GM18511 (cell line): ENCODE measurements around the gene SLC22A12.
"Not testable (repeated sequence)": the region's sequence is repeated elsewhere in the genome, so short reads cannot be mapped to it uniquely, and the experiment has no call there.

Experiments
- ATAC-seq: cut with Tn5 transposase; IDR thresholded peaks from one replicate; pipeline ENCODE4 v1.9.1; 2021; ENCODE audit warnings: mild to moderate bottlenecking, moderate library complexity; ENCODE audit not compliant: unreplicated experiment

SLC22A12 gene

DNA sequence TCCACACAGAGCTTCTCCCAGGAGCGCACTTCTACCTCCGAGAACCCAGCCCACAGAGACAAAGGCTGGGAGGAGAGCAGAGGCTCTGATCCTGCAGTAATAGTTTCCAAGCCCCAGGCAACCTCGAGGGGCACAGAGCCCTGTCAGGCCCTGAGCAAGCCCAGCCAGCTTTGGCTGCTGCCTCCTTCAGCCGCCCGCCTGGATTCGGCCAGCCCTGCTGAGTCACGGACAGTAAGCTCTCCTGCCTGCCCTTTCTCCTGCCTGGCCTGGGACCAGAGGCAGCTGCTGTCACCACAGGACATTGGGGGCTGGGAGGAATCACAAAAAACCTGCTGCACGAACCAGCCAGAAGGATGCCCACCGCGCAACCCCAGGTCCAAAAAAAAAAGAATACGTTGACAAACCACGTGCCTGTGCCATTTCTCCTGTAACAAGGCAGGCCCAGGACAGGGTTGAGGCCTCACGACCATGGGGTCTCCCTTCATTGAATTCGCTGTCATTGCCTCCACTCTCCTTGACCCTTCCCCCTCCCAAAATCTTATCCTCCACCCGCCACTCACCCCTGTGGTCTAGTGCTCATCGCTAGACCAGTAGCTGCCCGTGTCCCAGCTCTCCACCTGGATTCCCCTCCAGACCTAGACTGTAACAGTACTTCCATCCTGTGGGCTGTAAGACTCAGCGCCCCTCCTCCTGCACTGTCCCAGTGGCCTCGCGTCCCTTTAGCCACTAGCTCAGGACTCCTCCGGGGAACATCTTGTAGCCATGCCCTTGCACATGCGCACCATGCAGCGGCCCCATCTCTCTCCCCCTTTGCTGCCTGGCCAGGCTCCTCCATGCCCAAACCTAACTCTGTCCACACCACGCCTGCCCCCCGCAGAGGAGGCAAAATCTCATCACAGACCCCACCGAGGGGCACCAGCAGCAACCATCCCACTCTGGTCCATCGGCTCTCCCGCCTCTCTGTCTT lies 7.4 kb upstream of the SLC22A12 start:
- no peak for ATAC-seq

DNA sequence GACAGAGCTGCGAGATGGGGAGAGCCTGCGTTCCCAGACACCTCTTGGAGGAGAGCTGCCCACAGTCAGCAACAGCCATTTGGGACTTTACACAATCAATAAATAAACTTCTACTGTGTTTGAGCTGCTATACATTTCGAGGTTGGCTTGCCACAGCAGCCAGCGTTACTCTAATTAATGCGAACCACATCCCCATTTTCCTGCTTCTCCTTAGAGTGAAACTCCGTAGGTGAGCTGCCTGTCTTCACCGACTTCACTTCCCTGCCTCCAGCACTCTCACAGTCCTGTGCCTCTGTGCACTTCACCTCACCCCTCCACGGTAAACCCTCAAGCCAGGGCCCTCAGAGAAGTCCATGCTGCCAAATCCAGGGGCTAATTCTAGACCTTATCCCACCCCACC lies 5.9 kb upstream of the SLC22A12 start:
- ATAC-seq = no peak

DNA sequence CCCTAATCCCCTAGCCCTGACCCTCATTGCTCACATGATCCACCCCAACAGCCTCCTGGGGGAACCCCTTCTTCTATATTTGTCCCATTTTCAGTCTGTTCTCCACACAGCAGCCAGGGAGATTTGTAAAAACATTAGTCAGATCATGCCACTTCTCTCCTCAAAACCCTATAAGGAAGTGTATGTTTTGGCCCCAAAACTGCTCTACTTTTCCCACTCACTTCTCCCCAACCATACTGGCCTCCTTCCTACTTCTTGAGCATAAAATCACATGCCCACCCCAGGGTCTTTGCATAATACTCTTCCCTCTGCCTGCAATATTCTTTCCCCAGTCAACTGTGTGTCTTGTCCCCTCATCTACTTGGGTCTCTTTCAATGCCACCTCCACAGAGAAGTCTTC lies 4.7 kb upstream of the SLC22A12 start:
- no peak for ATAC-seq

DNA sequence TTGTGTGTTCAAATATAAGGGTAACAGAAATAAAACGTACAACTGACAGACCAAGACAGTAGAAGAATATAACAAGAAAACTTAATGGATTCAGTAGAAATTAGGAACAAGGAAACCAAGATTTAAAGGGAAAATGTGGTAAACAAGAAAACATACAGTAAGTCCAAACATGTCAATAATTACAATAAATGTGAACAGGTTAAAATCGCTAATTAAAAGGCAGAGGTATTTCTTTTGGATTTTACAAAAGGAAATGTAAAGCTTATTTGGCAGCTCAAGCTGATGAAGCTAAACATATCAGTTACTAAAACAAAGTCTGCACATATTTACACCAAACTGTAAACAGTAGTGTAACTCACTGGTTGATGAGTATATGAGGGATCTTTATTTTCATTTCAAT lies 2.3 kb upstream of the SLC22A12 start:
- no peak for ATAC-seq

DNA sequence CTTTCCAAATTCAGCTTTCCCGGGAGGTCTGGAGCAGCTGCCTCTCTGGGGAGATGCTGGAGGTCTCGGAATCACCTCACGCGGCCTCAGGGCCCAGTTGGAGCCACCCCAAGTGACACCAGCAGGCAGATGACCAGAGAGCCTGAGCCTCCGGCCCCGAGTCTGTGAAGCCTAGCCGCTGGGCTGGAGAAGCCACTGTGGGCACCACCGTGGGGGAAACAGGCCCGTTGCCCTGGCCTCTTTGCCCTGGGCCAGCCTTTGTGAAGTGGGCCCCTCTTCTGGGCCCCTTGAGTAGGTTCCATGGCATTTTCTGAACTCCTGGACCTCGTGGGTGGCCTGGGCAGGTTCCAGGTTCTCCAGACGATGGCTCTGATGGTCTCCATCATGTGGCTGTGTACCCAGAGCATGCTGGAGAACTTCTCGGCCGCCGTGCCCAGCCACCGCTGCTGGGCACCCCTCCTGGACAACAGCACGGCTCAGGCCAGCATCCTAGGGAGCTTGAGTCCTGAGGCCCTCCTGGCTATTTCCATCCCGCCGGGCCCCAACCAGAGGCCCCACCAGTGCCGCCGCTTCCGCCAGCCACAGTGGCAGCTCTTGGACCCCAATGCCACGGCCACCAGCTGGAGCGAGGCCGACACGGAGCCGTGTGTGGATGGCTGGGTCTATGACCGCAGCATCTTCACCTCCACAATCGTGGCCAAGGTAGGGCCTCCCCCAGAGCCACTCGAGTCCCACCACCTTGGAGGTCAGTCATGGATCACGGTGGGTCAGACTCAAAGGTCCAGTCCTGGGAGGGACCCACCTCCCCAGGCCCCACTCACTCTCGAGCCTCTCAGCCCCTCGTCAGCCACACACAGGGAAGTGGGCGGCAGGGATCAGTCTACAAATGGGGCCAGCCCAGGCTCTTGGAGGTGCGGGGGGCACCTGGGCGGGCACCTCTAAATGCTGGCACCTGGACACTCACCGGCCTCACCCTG lies 525 bp downstream of the SLC22A12 start:
- ATAC-seq = no peak

DNA sequence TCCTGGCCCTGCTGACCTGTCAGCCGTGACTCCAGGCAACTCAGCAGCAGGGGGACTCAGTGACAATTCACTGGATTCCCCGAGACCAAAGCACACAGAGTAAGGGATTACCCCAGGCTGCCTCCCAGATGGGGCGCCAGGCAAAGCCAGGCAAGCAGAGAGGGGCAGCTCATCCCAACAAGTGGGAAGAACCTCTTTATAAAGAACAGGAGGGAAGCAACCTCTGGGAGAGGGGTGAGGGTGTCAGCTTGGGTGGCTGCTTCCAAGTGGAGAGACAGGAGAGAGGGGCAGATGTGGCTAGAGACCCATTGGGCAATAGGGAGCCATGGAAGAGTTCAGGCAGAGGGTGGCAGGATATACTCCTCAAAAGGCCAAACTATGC lies 1.2 kb downstream of the SLC22A12 start:
- no peak for ATAC-seq

DNA sequence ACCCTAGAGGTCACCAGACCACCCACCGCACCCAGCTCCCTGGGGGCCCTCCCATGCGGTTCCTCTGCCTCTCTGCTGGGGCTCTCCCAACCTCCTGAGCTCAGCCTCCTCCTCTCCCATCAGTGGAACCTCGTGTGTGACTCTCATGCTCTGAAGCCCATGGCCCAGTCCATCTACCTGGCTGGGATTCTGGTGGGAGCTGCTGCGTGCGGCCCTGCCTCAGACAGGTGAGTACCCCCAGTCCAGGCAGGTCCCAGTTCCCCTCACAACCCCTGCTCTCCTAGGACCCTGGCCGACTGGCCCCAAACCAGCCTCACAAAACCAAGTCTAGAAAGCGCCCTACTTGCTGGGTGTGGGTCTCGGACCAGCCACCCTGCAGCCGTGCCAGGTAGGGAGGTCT lies 1.6 kb downstream of the SLC22A12 start:
- no peak for ATAC-seq

DNA sequence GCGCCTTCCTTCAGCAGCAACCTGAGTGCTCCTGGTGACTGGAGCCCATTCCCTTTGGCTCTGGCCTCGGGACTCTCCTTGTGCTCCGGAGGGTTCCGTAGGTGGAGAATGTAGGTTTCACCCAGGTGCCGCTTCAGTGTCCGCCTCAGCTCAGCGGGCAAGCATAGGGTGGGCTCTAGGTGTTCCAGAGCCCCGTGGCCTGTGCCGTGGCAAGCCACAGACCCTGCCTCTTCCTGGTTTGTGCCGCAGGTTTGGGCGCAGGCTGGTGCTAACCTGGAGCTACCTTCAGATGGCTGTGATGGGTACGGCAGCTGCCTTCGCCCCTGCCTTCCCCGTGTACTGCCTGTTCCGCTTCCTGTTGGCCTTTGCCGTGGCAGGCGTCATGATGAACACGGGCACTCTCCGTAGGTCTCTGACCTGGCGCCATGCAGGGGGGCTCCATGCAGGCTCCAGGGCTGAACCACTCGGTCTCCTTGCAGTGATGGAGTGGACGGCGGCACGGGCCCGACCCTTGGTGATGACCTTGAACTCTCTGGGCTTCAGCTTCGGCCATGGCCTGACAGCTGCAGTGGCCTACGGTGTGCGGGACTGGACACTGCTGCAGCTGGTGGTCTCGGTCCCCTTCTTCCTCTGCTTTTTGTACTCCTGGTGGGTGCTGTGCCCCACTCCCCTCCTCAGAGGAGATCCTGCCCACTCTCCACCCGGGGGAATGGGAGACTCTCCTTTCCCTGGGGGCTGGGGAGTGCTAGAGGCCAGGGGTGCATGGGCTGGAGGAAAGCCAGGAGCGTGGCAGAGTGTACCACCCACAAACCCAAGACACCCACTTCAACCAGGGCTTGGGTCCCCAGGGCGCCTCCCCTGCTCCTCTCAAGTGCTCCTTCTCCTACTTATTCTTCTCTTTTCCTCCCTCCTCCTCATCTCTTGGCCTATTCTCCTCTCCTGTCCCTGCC lies 2.4 kb downstream of the SLC22A12 start:
- no peak for ATAC-seq

DNA sequence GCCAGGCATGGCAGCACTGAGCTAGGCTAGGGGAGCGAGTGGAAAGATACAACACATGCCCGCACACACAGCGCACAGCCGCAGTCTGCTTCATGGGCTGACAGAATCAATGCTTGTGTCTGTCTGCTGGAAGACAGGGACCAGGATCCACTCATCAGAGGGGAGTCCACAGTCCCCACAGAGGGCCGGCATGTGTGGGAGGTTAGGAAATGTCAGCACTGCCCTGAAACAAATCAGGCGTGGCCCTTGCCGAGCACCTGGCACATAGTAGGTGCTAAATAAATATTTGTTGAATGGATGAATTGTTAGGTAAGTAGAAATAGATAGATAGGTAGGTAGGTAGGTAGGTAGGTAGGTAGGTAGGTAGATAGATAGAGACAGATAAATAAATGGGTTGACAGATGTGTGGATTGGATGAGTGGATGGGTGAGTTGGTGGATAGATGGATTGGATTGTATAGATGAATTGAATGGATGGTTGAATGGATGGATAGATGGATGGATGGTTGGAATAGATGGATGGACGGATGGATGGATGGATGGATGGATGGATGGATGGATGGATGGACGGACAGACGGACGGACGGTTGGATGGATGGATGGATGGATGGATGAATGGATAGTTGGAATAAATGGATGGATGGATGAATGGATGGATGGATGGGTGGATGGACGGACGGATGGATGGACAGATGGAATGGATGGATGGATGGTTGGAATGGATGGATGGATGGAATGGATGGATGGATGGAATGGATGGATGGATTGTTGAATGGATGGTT lies 3.3 kb downstream of the SLC22A12 start:
- no peak for ATAC-seq

DNA sequence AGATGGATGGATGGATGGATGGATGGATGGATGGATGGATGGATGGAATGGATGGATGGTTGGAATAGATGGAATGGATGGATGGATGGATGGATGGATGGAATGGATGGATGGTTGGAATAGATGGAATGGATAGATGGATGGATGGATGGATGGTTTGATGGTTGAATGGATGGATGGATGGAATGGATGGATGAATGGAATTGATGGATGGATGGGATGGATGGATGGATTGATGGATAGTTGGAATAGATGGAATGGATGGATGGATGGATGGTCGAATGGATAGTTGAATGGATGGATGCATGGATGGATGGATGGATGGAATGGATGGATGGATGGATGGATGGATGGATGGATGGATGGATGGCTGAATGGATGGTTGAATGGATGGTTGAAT lies 4.9 kb downstream of the SLC22A12 start:
- ATAC-seq = not testable (repeated sequence)

DNA sequence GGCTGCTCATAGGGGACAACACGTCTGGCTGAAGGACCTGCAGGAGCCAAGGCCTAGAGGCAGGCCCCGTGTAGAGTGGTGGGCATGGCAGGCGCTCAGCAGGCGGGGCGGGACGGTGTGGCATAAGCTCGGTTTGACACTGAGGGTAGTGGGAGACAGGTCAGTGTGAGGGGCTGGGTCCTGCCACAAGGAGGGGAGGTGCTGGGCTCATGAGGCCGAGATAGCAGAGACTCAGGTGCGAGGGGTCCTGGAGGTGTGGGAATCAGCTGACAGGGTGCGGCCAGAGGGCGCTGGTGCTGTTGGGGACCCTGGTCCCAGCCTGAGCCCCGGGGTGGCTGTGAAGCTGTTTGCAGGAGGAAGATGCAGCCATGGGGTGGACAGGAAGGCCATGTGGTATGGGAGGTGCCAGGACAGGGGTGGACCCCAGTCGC lies 6.7 kb downstream of the SLC22A12 start:
- ATAC-seq = no peak

DNA sequence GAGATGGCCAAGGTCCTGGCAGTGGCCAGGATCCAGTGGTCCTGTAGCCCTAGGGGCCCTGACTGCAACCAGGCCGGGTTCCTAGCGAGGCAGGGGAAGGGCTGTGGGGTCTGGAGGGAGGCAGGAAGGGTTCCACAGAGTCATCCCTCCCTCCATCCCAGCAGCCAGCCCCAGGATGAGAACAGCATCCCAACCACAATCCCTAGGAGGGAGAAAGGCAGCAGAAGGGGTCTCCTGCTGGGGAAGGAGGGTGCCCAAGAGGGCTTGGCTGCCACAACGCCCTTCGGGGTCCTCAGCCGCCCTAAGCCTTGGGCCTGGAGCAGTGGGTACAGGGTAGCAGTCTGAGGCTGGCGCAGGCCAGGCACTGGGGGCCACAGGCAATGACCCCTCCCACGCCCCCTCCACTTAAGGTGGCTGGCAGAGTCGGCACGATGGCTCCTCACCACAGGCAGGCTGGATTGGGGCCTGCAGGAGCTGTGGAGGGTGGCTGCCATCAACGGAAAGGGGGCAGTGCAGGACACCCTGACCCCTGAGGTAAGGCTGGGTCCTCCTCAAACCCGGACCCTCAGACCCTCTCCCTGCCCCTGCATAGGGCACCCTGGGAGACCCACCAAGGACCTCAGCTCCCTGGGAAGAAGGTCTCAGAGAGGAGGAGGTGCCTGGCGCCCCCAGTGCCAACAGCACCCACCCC lies 7.2 kb downstream of the SLC22A12 start:
- no peak for ATAC-seq

DNA sequence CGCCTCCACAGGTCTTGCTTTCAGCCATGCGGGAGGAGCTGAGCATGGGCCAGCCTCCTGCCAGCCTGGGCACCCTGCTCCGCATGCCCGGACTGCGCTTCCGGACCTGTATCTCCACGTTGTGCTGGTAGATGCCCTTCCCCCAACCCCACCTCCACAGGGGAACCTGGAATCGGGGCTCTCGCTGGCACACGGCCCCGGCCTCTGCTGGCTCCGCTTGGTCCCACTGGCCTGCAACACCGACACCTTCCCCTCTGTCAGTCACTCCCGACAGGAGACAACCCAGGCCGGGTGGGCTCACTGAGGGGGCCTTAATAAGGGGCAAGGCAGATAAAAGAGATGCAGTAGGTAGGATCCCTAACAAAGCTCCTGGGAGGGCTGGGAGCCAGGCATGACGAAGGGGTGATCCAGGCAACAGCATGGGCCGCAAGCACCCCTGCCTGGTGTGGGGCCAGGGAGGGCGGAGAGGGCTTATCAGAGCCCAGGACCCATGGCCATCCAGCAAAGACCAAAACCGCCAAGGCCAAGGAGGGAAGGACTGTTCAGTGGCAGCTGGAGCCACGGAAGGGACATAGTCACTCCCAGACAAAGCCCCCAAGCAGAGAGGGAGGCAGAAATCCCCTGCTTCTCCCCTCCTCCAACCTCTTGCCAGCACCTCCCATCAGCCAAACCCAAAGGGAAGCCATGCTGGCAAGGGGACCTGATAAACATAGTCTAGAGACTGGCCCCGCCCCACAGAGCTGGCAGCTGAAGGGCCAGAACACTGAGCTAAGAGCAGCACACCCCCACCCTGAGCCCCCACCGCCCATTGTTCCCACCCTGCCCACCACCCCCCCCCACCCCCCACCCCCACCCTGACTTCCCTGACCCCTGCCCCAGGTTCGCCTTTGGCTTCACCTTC lies 8.0 kb downstream of the SLC22A12 start:
- no peak for ATAC-seq

DNA sequence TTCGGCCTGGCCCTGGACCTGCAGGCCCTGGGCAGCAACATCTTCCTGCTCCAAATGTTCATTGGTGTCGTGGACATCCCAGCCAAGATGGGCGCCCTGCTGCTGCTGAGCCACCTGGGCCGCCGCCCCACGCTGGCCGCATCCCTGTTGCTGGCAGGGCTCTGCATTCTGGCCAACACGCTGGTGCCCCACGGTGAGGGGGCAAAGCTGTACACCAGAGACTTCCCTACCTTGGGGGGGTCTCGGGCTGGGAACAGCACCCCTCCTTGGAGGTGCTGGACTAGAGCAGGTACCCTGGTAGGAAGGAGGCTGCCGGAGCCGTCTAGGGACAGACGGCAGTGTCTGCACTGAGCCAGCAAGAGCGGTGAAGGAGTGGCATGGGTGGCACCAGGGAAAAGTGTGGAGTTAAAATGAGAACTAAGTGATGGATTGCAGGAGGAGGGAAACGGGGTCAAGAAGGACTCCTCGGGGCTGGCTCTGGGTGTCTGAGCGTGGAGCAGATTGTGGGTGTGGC lies 8.7 kb downstream of the SLC22A12 start:
- no peak for ATAC-seq

DNA sequence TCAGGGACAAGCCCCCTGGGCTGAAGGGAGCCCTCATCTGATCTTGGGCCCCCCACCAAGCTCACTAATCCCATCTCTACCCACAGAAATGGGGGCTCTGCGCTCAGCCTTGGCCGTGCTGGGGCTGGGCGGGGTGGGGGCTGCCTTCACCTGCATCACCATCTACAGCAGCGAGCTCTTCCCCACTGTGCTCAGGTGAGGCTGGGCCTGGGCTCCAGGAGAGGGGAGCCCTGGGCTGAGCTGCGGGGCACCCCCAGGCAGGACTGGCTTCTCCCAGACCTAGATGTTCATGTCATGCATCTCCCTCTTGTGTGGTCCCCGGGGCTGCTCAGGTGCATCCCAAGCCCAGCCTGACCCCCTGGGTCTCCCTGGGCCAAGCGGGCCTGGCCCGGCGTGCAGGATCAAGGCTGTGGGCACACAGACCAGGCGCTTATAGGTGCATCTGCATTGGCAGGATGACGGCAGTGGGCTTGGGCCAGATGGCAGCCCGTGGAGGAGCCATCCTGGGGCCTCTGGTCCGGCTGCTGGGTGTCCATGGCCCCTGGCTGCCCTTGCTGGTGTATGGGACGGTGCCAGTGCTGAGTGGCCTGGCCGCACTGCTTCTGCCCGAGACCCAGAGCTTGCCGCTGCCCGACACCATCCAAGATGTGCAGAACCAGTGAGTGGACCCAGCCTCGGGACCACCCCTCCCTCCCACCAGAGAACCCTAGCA lies 9.4 kb downstream of the SLC22A12 start:
- no peak for ATAC-seq

DNA sequence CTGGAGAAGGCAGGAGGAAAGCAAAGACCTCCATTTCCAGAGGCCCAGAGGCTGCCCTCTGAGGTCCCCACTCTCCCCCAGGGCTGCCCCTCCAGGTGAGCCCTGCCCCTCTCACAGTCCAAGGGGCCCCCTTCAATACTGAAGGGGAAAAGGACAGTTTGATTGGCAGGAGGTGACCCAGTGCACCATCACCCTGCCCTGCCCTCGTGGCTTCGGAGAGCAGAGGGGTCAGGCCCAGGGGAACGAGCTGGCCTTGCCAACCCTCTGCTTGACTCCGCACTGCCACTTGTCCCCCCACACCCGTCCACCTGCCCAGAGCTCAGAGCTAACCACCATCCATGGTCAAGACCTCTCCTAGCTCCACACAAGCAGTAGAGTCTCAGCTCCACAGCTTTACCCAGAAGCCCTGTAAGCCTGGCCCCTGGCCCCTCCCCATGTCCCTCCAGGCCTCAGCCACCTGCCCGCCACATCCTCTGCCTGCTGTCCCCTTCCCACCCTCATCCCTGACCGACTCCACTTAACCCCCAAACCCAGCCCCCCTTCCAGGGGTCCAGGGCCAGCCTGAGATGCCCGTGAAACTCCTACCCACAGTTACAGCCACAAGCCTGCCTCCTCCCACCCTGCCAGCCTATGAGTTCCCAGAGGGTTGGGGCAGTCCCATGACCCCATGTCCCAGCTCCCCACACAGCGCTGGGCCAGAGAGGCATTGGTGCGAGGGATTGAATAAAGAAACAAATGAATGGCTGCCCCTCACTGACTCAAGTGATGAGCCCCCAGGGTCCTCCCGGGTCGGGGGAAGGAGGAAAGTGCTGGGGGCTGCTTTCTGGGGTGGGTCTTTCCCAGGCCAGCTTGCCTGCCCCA lies 10.8 kb downstream of the SLC22A12 start:
- no peak for ATAC-seq
